Thyroid gland (tissue), 4 donors: ENCODE data around the gene PTBP1.

ENCODE experiments used
- POLR2A ChIP-seq, 2 donors: fragments of 450-650 bp; IDR thresholded peaks; one replicate each; pipeline ENCODE4 v1.6.1; 2017; ENCODE audit warnings: antibody characterized with exemption in 2 of 2, mild to moderate bottlenecking in 2 of 2, moderate library complexity in 1 of 2
- TF ChIP-seq, protein P1 (sequence below), 6 experiments: fragments of 200-600 bp in 3 of 6; fragments of 450-650 bp in 3 of 6; sonication (generic) in 3 of 6; IDR thresholded peaks; one replicate each; pipeline ENCODE4 v1.5.1; 2016 to 2019; ENCODE audit warnings: antibody characterized with exemption in 6 of 6, mild to moderate bottlenecking in 2 of 6, inconsistent platforms in 1 of 6, moderate library complexity in 1 of 6

DNA sequence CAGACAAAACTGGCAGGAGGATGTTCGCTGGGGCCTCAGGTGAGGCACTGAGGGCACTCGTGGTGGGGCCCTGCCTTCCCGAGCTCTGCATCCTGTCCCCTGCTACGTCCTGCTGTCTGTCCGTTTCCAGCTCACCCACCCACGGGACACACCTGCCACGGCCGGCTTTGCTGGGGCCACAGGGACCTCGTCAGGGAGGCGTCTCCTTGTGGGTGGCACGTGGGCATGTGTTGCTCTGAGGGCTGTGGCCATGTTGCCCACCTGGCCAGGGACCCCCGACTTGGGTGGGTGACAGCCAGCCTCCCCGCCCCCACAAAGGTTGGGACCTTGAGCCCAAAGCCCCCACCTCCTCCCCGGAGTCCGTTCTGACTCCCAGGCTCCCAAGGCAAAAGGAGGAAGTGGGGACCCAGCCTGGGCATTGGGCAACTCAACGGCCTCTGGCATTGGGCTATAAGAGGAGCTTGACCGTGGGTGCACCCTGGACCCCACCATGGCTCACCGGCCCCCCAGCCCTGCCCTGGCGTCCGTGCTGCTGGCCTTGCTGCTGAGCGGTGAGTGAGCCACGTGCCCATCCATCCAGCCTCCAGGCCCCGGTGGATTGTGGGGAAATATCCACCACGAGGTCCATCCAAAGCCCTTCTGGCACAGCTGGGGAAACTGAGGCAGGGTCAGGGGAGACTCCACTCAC is 43.4 kb downstream of the PTBP1 start, which contains the start of gene PRTN3:
- TF ChIP-seq, protein P1, sequence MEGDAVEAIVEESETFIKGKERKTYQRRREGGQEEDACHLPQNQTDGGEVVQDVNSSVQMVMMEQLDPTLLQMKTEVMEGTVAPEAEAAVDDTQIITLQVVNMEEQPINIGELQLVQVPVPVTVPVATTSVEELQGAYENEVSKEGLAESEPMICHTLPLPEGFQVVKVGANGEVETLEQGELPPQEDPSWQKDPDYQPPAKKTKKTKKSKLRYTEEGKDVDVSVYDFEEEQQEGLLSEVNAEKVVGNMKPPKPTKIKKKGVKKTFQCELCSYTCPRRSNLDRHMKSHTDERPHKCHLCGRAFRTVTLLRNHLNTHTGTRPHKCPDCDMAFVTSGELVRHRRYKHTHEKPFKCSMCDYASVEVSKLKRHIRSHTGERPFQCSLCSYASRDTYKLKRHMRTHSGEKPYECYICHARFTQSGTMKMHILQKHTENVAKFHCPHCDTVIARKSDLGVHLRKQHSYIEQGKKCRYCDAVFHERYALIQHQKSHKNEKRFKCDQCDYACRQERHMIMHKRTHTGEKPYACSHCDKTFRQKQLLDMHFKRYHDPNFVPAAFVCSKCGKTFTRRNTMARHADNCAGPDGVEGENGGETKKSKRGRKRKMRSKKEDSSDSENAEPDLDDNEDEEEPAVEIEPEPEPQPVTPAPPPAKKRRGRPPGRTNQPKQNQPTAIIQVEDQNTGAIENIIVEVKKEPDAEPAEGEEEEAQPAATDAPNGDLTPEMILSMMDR (IDR thresholded peaks at IDR 0.05) = no peak
- TF ChIP-seq POLR2A (IDR thresholded peaks at IDR 0.05) = no peak
